Lower lobe of right lung (tissue), 2 donors: ENCODE data around the gene BCL2. TPM values are rescaled to one million over a fixed set of nuclear protein-coding genes. Genes with fewer than 3 reads are reported as not detected.

Experiments
- ATAC-seq, 2 donors: fragments of 200-7000 bp; cut with Tn5 transposase; one replicate each; pipeline ENCODE4 v1.9.1; 2020 to 2022; ENCODE audit warnings: mild to moderate bottlenecking in 2 of 2, moderate library complexity in 2 of 2
- DNase-seq: peaks from one replicate; pipeline ENCODE4 v3.0.0-alpha.2; 2020
- H3K27ac ChIP-seq: fragments of 200-600 bp; one replicate; pipeline ENCODE4 v1.8.0; 2022
- H3K27me3 ChIP-seq: fragments of 200-600 bp; one replicate; pipeline ENCODE4 v1.8.0; 2022; ENCODE audit warnings: low read depth
- H3K36me3 ChIP-seq: fragments of 200-600 bp; one replicate; pipeline ENCODE4 v1.8.0; 2022; ENCODE audit warnings: mild to moderate bottlenecking
- H3K4me1 ChIP-seq: fragments of 200-600 bp; one replicate; pipeline ENCODE4 v1.8.0; 2022
- H3K4me3 ChIP-seq: fragments of 200-600 bp; one replicate; pipeline ENCODE4 v1.8.0; 2022; ENCODE audit warnings: mild to moderate bottlenecking
- H3K9me3 ChIP-seq: fragments of 200-600 bp; one replicate; pipeline ENCODE4 v1.8.0; 2022
- intact Hi-C: fragments of 100-400 bp; cut with DNase I; formaldehyde crosslinking; loops from one replicate; pipeline ENCODE4 v1.11.0; 2022
- total RNA-seq: library from RNA; stranded (reverse); fragmentation: NEBNext Ultra II Directional; extraction: Animal tissue kit (Norgen Biotek cat#: 25700); gene quantifications from one replicate; pipeline ENCODE4 v1.2.1, GENCODE V29; 2021
- TF ChIP-seq, protein P1 (sequence below): fragments of 200-600 bp; IDR thresholded peaks from one replicate; pipeline ENCODE4 v1.8.0; 2022; ENCODE audit warnings: antibody characterized with exemption, mild to moderate bottlenecking
- donor health status: DM: no; HTN: yes; CAD: no; lungs with severe emphysema.

The BCL2 gene
- total RNA-seq, 1 donor from 2014 or later, result 11.0 TPM

DNA sequence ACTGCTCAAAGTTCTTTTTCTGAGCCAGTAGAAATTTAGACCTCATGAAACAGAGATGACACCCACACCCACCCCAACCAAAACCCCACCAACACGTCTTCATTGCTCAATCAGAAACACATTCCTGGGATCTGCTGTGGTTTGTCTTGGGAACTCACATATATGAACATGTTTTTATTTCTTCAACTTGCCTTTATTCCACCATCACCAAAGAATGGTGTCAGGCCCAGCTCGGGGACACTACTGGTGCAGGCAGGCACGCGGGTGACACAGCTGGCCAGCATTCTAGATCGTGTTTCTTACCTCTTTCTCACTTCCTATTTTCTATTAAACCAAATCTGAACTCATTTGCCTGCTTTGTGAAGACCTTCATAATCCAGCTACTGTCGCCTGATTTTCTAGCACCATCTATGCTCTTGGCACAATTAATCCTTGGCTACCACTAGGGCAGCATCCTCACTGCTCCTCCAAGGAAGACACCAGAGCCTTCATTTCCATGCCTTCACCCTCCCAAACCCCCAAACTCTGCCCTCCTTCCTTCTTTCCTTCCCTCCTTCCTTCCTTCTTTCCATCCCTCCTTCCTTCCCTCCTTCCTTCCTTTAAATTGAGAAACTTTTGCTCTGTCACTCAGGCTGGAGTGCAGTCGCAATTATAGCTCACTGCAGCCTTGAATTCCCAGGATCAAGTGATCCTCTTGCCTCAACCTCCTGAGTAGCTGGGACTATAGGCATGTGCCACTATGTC is 157.1 kb downstream of the BCL2 start:
- intact Hi-C loops, result no loop called here
- H3K4me3 ChIP-seq, result no peak overlapping the region
- peak; percentile 61 for DNase-seq
- H3K9me3 ChIP-seq, result no peaks in the 10 kb centered on the region
- H3K36me3 ChIP-seq, result no peaks in the 10 kb centered on the region
- H3K4me1 ChIP-seq, result peaks cover 28% of the 10 kb centered on the region
- TF ChIP-seq, protein P1, sequence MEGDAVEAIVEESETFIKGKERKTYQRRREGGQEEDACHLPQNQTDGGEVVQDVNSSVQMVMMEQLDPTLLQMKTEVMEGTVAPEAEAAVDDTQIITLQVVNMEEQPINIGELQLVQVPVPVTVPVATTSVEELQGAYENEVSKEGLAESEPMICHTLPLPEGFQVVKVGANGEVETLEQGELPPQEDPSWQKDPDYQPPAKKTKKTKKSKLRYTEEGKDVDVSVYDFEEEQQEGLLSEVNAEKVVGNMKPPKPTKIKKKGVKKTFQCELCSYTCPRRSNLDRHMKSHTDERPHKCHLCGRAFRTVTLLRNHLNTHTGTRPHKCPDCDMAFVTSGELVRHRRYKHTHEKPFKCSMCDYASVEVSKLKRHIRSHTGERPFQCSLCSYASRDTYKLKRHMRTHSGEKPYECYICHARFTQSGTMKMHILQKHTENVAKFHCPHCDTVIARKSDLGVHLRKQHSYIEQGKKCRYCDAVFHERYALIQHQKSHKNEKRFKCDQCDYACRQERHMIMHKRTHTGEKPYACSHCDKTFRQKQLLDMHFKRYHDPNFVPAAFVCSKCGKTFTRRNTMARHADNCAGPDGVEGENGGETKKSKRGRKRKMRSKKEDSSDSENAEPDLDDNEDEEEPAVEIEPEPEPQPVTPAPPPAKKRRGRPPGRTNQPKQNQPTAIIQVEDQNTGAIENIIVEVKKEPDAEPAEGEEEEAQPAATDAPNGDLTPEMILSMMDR, result no peak
- H3K27me3 ChIP-seq, result no peaks in the 10 kb centered on the region
- ATAC-seq, result peak; percentile 45 to 63
- peak overlapping the region; percentile 46 for H3K27ac ChIP-seq

- TF ChIP-seq, protein P1, result no peak
- Histone ChIP-seq H3K27ac (peak overlapping the region; percentile 46), H3K9me3 (no peaks in the 10 kb centered on the region), H3K27me3 (no peaks in the 10 kb centered on the region), H3K4me1 (peaks cover 28% of the 10 kb centered on the region), H3K36me3 (no peaks in the 10 kb centered on the region), H3K4me3 (no peak overlapping the region)
- peak; percentile 61 for DNase-seq
- intact Hi-C loops, result no loop called here
- peak; percentile 82 to 87 for ATAC-seq
Observed at GRCh38 chr18:63161761-63162195, 157.8 kb downstream of the BCL2 start.

GRCh38 chr18:63161032-63161760 is 158.4 kb downstream of the BCL2 start:
- Histone ChIP-seq H3K4me3 (no peak overlapping the region), H3K9me3 (no peaks in the 10 kb centered on the region), H3K4me1 (peaks cover 28% of the 10 kb centered on the region), H3K27ac (peak overlapping the region; percentile 31), H3K27me3 (no peaks in the 10 kb centered on the region), H3K36me3 (no peaks in the 10 kb centered on the region)
- TF ChIP-seq, protein P1, result no peak
- ATAC-seq, result no peak
- intact Hi-C loops, result no loop called here
- DNase-seq, result no peak

DNA sequence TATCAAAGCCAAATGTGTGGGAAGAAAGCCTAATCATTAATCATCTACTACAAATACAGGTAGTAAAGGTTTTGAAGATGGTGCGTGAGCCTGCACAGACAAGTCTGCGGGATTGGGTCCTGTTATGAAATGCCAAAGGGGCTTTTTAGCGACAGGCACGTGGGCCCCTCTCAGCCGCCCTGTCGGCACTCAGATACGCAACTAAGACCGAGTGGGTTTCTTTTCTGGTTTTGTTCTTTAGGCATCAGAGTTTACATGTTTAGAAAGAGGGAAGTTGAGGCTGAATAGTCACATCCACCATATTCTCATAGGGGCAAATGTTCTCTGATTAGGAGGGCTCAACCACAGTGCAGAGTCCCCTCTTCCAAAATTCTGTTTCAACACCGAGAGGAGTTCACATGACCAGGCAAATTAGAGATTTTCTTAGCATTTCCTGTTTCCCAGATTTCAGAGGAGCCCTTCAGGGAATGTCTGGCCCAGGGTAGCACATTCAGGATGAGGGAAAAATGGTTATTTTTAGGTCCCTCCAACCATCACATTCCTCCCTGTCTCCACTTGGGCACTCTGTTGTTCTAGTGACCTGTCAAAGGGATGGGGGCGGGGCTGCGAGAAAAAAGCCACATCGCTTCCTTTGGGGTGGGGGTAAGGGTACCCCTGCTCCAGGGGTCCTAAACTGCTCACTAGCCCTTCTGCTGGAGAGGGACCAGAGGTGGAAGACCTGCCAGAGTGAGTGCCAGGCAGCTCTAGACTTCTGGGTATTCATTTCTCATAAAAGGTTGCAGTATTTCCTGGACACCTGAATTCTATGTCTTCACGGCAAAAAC is 159.2 kb downstream of the BCL2 start:
- TF ChIP-seq, protein P1, result no peak
- Histone ChIP-seq H3K27ac (peak overlapping the region; percentile 31), H3K9me3 (no peaks in the 10 kb centered on the region), H3K36me3 (no peaks in the 10 kb centered on the region), H3K4me3 (no peak overlapping the region), H3K27me3 (no peaks in the 10 kb centered on the region), H3K4me1 (peaks cover 32% of the 10 kb centered on the region)
- no peak for ATAC-seq
- intact Hi-C loops, result no loop called here
- DNase-seq, result no peak

DNA sequence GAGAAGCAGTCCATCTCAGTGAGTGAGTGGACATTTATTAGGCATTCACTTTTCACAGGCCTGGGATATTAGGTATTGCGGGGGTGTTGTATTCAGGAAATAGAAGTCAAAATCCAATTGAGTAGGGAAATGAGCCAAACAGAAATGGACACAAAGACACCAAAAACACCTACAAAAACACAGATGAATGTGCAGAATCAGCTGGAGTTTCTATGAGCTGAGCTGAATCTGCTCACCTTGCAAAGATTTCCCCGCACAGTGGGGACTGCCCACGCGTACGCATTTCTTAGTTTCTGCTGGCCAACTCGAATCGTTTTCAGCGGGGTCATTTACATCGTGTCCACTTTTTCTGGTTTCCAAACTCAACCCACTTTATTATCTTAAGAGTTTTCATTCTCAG is 160.0 kb downstream of the BCL2 start:
- H3K36me3 ChIP-seq, result no peaks in the 10 kb centered on the region
- H3K4me3 ChIP-seq, result no peak overlapping the region
- ATAC-seq, result no peak
- H3K9me3 ChIP-seq, result no peaks in the 10 kb centered on the region
- peaks cover 38% of the 10 kb centered on the region for H3K4me1 ChIP-seq
- intact Hi-C loops, result no loop called here
- no peak for DNase-seq
- H3K27ac ChIP-seq, result no peak overlapping the region
- H3K27me3 ChIP-seq, result no peaks in the 10 kb centered on the region
- TF ChIP-seq, protein P1, result no peak
